Measurements from ENCODE around the gene GPR89A. TPM values are rescaled to one million over a fixed set of nuclear protein-coding genes. Genes with fewer than 3 reads are reported as not detected.

The GPR89A gene
- total RNA-seq: 24.5 and 36.2 TPM in 2 replicates

DNA sequence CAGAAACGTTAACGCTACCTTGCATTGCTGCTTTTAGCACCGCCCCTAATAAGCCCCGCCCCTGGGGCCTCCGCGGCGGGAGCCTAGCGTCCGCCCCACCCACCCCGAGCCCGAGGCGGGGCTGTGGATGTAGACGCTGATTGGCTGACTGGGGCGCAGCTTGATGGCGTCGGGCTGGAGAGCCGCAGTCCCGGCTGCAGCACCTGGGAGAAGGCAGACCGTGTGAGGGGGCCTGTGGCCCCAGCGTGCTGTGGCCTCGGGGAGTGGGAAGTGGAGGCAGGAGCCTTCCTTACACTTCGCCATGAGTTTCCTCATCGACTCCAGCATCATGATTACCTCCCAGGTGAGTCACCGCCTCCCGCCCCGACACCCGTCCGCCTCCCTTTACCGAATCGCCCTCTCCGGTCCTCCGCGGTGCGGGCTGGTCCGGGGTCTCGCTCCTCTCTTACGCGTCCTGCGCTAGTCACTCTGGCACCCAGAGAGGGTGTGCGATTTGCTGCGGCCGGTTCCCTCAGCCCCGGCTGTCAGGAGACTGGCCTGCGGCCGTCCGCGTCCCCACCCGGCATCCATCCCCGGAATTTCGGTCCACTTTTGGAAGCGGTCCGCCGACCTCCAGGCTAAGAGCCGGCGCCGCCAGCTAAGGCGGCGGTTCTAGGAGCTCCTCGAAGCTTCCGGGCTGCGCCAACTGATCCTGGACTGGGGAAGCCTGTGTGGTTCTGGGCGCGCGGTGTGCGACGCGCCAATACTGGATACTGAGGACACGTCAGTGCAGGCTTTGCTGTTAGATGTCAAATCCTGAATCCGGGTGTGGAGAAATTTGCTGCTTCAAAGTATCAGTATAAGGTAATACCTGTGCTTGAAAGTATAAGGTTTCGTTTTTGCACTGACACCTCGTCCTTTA lies at the start of gene GPR89A:
Gene GPR89A (plus strand): TSS at position 156 of the 901 bp plus-strand sequence. CDS start 146 bp downstream, at position 302.

DNA sequence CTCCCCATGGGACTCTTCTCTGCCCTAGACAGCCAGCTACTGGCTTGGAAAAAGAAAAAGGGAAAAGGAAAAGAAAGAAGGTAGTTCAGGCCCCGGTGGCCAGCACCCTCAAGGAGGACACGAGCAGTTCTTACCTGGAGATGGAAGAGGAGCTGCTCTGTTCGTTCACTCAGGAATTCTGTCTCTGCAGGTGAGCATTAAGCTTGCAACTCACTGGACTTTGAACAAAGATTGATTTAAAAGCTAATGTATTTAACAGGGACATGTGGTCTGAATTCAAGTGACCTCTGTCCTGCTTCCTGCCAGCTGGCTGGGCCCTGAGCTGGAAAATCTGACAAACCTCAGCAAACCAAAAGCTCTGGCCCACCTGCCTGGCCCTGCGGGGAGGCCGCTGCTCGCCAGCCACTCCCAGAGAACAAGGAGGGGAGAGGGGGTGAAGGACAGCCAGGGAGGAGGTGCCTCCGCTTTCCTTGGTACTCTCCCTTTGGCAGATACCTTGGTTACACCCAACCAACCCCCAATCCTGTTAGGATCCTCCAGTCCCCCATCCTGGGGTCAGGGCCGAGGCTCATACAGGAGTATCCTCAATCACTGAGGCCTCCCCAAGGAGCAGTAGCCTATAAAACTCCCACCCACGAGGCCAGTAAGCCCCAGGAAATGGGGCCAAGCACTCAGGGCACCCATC lies 99.5 kb downstream of the GPR89A start, which contains the start of gene PDZK1:
Gene PDZK1 (minus strand): TSS at position 186 of the 685 bp plus-strand sequence. CDS start 19,347 bp downstream, outside the sequence.

DNA sequence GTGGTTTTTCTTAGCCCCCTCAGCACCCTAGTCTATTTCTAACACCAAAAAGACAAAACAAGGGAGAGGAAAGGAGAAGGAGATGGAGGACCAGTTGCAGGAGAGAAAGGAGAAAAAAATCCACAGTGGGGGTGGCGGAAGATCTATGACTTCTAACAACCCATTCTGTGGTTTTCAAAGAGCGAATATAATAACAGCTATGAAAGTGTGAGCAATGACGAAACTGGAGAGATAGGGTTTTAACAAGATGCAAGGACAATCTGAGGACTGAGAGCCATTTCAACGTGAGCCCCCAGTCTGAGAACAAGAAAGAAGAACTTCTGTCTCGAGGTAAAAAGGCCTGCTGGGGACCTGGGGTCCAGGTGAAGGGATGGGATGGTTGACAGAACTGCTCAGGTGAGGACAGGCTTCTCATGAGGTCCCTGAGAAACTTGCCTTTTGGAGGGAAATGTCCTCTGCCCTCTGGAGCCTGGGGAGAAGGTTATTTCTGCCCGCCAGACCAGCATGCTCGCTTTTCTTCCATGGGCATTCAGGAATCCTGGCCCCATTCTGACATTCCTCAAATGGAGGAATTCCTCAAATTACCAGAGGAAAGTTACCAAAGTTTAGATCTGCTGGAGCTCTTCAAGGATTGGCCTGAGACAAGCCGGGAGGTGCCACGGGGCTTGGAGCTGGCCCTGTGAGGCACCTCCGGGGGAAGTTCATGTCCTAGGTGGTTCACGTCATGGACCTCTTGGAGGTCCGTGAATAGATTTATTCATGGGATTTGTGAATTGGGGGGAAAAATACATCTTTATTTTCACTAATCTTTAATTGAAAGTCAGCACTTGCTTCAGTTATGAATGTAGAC lies 111.7 kb downstream of the GPR89A start, which contains the start of gene CD160:
Gene CD160 (plus strand): TSS at position 270 of the 850 bp plus-strand sequence. CDS start 8,829 bp downstream, outside the sequence.

Other genes with a start within 250 kb of the GPR89A start
- gene NBPF20, start 182.4 kb upstream of the GPR89A start, total RNA-seq: 2.4 and 5.4 TPM in 2 replicates
- gene PDZK1, start 99.4 kb downstream of the GPR89A start, total RNA-seq: 0.21 TPM in 1 of 2 replicates, not detected in the other
- under 0.01 TPM in 1 of 2 replicates, not detected in the other for gene CD160, start 111.5 kb downstream of the GPR89A start, total RNA-seq
- 10.0 and 10.3 TPM in 2 replicates for gene RNF115, start 216.1 kb downstream of the GPR89A start, total RNA-seq
- 32.5 and 32.6 TPM in 2 replicates for gene POLR3C, start 216.2 kb downstream of the GPR89A start, total RNA-seq
- gene NUDT17, start 237.6 kb downstream of the GPR89A start, total RNA-seq: 0.34 and 0.78 TPM in 2 replicates

Data from nasal cavity respiratory epithelium epithelial cell of viscerocranial mucosa (primary cell).